SK-N-SH treated with all-trans-retinoic acid at 6 μM for 48 hours (cell line): ENCODE data around the gene SLC10A4.

Experiments
- ARNTL ChIP-seq: fragments of 450-650 bp; formaldehyde crosslinking; IDR thresholded peaks from 2 replicates; pipeline ENCODE4 v1.5.0; 2020; ENCODE audit warnings: low read depth, mild to moderate bottlenecking, moderate library complexity, borderline replicate concordance
- BACH2 ChIP-seq: fragments of 250-450 bp; sonication (Bioruptor Pico); IDR thresholded peaks from 2 replicates; pipeline ENCODE4 v1.9.0; 2021; ENCODE audit warnings: mild to moderate bottlenecking, borderline replicate concordance
- CREB5 ChIP-seq: fragments of 250-450 bp; sonication (Bioruptor Pico); IDR thresholded peaks from 2 replicates; pipeline ENCODE4 v1.5.1; 2020; ENCODE audit warnings: low read depth, mild to moderate bottlenecking, moderate library complexity
- CSDC2 ChIP-seq: fragments of 250-450 bp; sonication (Bioruptor Pico); IDR thresholded peaks from 2 replicates; pipeline ENCODE4 v1.5.0; 2020; ENCODE audit warnings: mild to moderate bottlenecking, moderate library complexity
- PATZ1 ChIP-seq: fragments of 250-450 bp; sonication (Bioruptor Pico); IDR thresholded peaks from 2 replicates; pipeline ENCODE4 v1.8.0; 2020; ENCODE audit warnings: mild to moderate bottlenecking, moderate library complexity, borderline replicate concordance
- SNAI2 ChIP-seq: fragments of 250-450 bp; sonication (Bioruptor Pico); IDR thresholded peaks from 2 replicates; pipeline ENCODE4 v1.5.0; 2020; ENCODE audit warnings: mild to moderate bottlenecking, moderate library complexity
- ZFP3 ChIP-seq: fragments of 250-450 bp; sonication (Bioruptor Pico); IDR thresholded peaks from 2 replicates; pipeline ENCODE4 v1.5.0; 2020; ENCODE audit warnings: mild to moderate bottlenecking, moderate library complexity
- ZNF565 ChIP-seq: fragments of 450-650 bp; formaldehyde crosslinking; conservative IDR thresholded peaks from 2 replicates; pipeline ENCODE4 v1.5.0; 2020; ENCODE audit warnings: low read depth, mild to moderate bottlenecking, moderate library complexity
- ZNF8 ChIP-seq: fragments of 450-650 bp; formaldehyde crosslinking; IDR thresholded peaks from 2 replicates; pipeline ENCODE4 v1.5.0; 2020; ENCODE audit warnings: mild to moderate bottlenecking, moderate library complexity

GRCh38 chr4:48461000-48461399 lies 22.1 kb upstream of the SLC10A4 start:
- no peak for TF ChIP-seq ZNF565
- TF ChIP-seq PATZ1 (CRISPR knock-in tag): no peak
- no peak for TF ChIP-seq ZFP3 (CRISPR knock-in tag)
- TF ChIP-seq CSDC2 (CRISPR knock-in tag): no peak
- TF ChIP-seq ARNTL (CRISPR knock-in tag): no peak
- TF ChIP-seq CREB5 (CRISPR knock-in tag): no peak
- no peak for TF ChIP-seq BACH2 (CRISPR knock-in tag)
- TF ChIP-seq SNAI2 (CRISPR knock-in tag): no peak
- no peak for TF ChIP-seq ZNF8 (CRISPR knock-in tag)
